Measurements from ENCODE around the gene C22orf23. TPM values are rescaled to one million over a fixed set of nuclear protein-coding genes. Genes with fewer than 3 reads are reported as not detected.
A peak's percentile ranks its signal among the peaks of the same experiment; 100 is the strongest.

C22orf23 gene
- total RNA-seq, 2 experiments from 2014 or later, result not detected

DNA sequence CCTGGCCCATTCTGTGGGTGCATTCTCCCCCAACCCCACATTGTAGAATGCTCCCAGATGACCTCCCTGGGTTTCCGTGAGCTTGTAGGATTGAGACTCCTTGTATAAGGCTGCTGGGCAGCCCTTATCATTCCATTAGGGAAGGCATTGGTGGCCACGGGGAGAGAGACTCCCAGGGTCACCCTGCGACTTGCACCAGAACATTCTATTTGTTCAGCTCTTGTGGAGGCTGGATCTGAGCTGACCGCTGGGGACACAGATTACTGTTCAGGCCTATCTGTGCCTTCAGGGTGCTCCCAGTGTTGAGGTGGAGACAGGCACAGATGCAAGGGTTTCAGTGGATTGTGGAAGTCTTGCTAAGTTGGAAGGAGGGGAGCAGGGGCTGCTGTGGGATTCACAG lies 29.5 kb downstream of the C22orf23 start:
- Mint-ChIP-seq H3K9me3 (no peaks in the 10 kb centered on the region), H3K36me3 (peaks cover 4% of the 10 kb centered on the region), H3K4me1 (peaks cover 5% of the 10 kb centered on the region), H3K4me3 (no peak overlapping the region), H3K27ac (no peak overlapping the region), H3K27me3 (no peaks in the 10 kb centered on the region)
- POLR2A ChIA-PET, result interaction anchor here (1.3 kb wide), 1 partner anchor 18 kb away, joined by 4 read pairs; the partner anchor contains the start of gene MICALL1
- DNase-seq (no peak), ATAC-seq (ENCODE audit: low read depth) (no peak)

DNA sequence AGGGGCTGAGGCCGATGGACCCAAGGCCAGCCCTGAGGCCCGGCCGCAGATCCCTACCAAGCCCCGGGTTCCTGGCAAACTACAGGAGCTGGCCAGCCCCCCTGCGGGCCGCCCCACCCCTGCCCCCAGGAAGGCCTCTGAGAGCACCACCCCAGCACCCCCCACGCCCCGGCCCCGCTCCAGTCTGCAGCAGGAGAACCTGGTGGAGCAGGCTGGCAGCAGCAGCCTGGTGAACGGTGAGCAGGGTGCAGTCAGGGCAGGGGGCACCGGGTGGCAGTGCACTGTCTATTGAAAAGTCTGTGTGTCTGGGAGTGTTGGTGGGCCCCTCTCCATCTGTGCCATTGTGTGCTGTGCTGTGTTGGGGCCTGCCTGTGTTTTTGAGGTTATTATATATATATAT lies 31.2 kb downstream of the C22orf23 start:
- Mint-ChIP-seq H3K27ac (no peak overlapping the region), H3K27me3 (no peaks in the 10 kb centered on the region), H3K9me3 (no peaks in the 10 kb centered on the region), H3K36me3 (peaks cover 4% of the 10 kb centered on the region), H3K4me1 (peaks cover 6% of the 10 kb centered on the region), H3K4me3 (no peak overlapping the region)
- POLR2A ChIA-PET, result no interaction called here
- ATAC-seq (ENCODE audit: low read depth) (no peak), DNase-seq (no peak)

- peak overlapping the region; percentile 83 for H3K4me3 Mint-ChIP-seq
- peak overlapping the region; percentile 96 for H3K27ac Mint-ChIP-seq
- POLR2A ChIA-PET, result no interaction called here
- no peak for DNase-seq
- ATAC-seq (ENCODE audit: low read depth), result peak; percentile 32
- no peaks in the 10 kb centered on the region for H3K9me3 Mint-ChIP-seq
- peaks cover 4% of the 10 kb centered on the region for H3K36me3 Mint-ChIP-seq
- H3K4me1 Mint-ChIP-seq, result peaks cover 6% of the 10 kb centered on the region
- no peaks in the 10 kb centered on the region for H3K27me3 Mint-ChIP-seq
Measured at GRCh38 chr22:37920126-37920525, 33.3 kb downstream of the C22orf23 start.

DNA sequence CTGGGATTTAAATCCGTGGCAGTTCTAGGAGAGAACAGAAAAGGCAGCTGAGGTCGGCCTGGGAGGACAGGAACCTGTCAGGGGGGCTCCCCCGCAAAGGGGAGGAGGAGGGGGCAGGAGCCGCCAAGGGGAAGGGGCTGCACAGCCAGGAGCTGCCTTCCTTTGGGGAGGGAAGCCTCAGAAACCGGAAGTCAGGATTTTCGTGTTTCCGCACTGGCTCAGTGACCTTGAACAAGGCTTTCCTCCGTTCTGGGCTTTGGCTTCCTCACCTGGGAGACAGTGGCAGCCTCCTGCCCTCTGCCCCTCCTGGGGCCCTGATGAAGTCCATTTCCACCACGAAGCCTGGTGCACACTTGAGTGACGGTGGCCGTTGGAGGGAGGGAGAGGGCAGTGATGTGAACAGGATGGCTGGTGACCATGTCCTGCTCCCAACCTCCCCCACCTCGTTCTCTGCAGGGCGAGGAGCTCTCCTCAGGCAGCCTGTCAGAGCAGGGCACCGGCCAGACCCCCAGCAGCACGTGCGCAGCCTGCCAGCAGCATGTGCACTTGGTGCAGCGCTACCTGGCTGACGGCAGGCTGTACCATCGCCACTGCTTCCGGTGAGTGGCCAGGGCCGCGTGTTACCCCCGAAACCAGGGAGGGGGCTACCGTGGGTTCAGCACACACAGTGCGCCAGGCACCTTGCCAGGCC lies 34.7 kb downstream of the C22orf23 start:
- Mint-ChIP-seq H3K4me1 (peaks cover 6% of the 10 kb centered on the region), H3K9me3 (no peaks in the 10 kb centered on the region), H3K27me3 (no peaks in the 10 kb centered on the region), H3K27ac (no peak overlapping the region), H3K36me3 (peaks cover 4% of the 10 kb centered on the region), H3K4me3 (no peak overlapping the region)
- POLR2A ChIA-PET, result interaction anchor here (1.6 kb wide), 1 partner anchor 13 kb away, joined by 10 read pairs; the partner anchor contains the start of gene MICALL1
- DNase-seq, result no peak
- ATAC-seq (ENCODE audit: low read depth), result no peak

GRCh38 chr22:37917874-37918548 lies 35.4 kb downstream of the C22orf23 start:
- Mint-ChIP-seq H3K4me3 (no peak overlapping the region), H3K9me3 (no peaks in the 10 kb centered on the region), H3K27ac (peak overlapping the region; percentile 34), H3K36me3 (peaks cover 4% of the 10 kb centered on the region), H3K4me1 (peaks cover 11% of the 10 kb centered on the region), H3K27me3 (no peaks in the 10 kb centered on the region)
- no peak for ATAC-seq (ENCODE audit: low read depth)
- POLR2A ChIA-PET, result interaction anchor here (1.6 kb wide), 1 partner anchor 12 kb away, joined by 10 read pairs; the partner anchor contains the start of gene MICALL1
- no peak for DNase-seq

DNA sequence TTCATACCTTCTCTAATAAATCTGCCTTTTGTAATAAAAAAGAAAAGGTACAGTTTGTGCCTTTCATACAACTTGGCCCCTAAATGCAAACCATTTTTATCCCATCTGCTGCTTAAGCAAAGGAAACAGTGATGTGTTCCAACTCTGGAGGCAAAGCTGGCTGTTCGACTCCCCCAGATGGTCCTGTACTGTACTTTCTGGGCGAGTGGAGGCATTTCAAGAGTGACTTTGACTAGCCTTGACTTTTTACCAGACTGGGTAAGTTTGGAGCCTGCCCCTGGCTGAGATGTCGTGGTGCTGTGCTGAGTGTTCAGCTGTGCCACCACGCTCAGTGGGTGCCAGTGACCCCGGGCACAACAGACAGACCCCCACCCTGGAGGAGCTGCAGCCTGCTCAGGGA lies 37.1 kb downstream of the C22orf23 start:
- Mint-ChIP-seq H3K4me3 (no peak overlapping the region), H3K27ac (no peak overlapping the region), H3K9me3 (no peaks in the 10 kb centered on the region), H3K27me3 (no peaks in the 10 kb centered on the region), H3K36me3 (peaks cover 4% of the 10 kb centered on the region), H3K4me1 (peaks cover 14% of the 10 kb centered on the region)
- ATAC-seq (ENCODE audit: low read depth) (no peak), DNase-seq (no peak)
- POLR2A ChIA-PET, result interaction anchor here (0.6 to 2.5 kb wide), 2 partner anchors 10 to 80 kb away, joined by 9 to 12 read pairs; partner anchors contain the start of gene MICALL1

- H3K4me3 Mint-ChIP-seq, result no peak overlapping the region
- no peaks in the 10 kb centered on the region for H3K36me3 Mint-ChIP-seq
- ATAC-seq (ENCODE audit: low read depth) (no peak), DNase-seq (no peak)
- no peaks in the 10 kb centered on the region for H3K27me3 Mint-ChIP-seq
- H3K27ac Mint-ChIP-seq, result no peak overlapping the region
- H3K9me3 Mint-ChIP-seq, result no peaks in the 10 kb centered on the region
- POLR2A ChIA-PET, result no interaction called here
- peaks cover 18% of the 10 kb centered on the region for H3K4me1 Mint-ChIP-seq
Measured at GRCh38 chr22:37913233-37913721, 40.1 kb downstream of the C22orf23 start.

- ATAC-seq (ENCODE audit: low read depth) (no peak), DNase-seq (no peak)
- no peak overlapping the region for H3K27ac Mint-ChIP-seq
- no peaks in the 10 kb centered on the region for H3K9me3 Mint-ChIP-seq
- no peaks in the 10 kb centered on the region for H3K27me3 Mint-ChIP-seq
- no peak overlapping the region for H3K4me3 Mint-ChIP-seq
- no peaks in the 10 kb centered on the region for H3K36me3 Mint-ChIP-seq
- POLR2A ChIA-PET, result no interaction called here
- H3K4me1 Mint-ChIP-seq, result peaks cover 25% of the 10 kb centered on the region
Measured at GRCh38 chr22:37912171-37912570, 41.2 kb downstream of the C22orf23 start.

- Mint-ChIP-seq H3K4me1 (peaks cover 25% of the 10 kb centered on the region), H3K4me3 (no peak overlapping the region), H3K9me3 (no peaks in the 10 kb centered on the region), H3K27me3 (no peaks in the 10 kb centered on the region), H3K36me3 (no peaks in the 10 kb centered on the region), H3K27ac (peak overlapping the region; percentile 52)
- no peak for ATAC-seq (ENCODE audit: low read depth)
- DNase-seq, result no peak
- POLR2A ChIA-PET, result no interaction called here
Measured at GRCh38 chr22:37911697-37912096, 41.7 kb downstream of the C22orf23 start.

- Mint-ChIP-seq H3K36me3 (no peaks in the 10 kb centered on the region), H3K4me3 (no peak overlapping the region), H3K9me3 (no peaks in the 10 kb centered on the region), H3K4me1 (peaks cover 25% of the 10 kb centered on the region), H3K27me3 (no peaks in the 10 kb centered on the region), H3K27ac (no peak overlapping the region)
- no peak for ATAC-seq (ENCODE audit: low read depth)
- POLR2A ChIA-PET, result no interaction called here
- no peak for DNase-seq
Measured at GRCh38 chr22:37910890-37911672, 42.3 kb downstream of the C22orf23 start.

- Mint-ChIP-seq H3K4me3 (no peak overlapping the region), H3K36me3 (no peaks in the 10 kb centered on the region), H3K9me3 (no peaks in the 10 kb centered on the region), H3K27me3 (no peaks in the 10 kb centered on the region), H3K27ac (no peak overlapping the region), H3K4me1 (peaks cover 32% of the 10 kb centered on the region)
- no peak for ATAC-seq (ENCODE audit: low read depth)
- no peak for DNase-seq
- POLR2A ChIA-PET, result interaction anchor here (0.6 kb wide), 1 partner anchor 168 kb away, joined by 4 read pairs; no protein-coding TSS in a partner anchor
Measured at GRCh38 chr22:37909766-37910165, 43.6 kb downstream of the C22orf23 start.

DNA sequence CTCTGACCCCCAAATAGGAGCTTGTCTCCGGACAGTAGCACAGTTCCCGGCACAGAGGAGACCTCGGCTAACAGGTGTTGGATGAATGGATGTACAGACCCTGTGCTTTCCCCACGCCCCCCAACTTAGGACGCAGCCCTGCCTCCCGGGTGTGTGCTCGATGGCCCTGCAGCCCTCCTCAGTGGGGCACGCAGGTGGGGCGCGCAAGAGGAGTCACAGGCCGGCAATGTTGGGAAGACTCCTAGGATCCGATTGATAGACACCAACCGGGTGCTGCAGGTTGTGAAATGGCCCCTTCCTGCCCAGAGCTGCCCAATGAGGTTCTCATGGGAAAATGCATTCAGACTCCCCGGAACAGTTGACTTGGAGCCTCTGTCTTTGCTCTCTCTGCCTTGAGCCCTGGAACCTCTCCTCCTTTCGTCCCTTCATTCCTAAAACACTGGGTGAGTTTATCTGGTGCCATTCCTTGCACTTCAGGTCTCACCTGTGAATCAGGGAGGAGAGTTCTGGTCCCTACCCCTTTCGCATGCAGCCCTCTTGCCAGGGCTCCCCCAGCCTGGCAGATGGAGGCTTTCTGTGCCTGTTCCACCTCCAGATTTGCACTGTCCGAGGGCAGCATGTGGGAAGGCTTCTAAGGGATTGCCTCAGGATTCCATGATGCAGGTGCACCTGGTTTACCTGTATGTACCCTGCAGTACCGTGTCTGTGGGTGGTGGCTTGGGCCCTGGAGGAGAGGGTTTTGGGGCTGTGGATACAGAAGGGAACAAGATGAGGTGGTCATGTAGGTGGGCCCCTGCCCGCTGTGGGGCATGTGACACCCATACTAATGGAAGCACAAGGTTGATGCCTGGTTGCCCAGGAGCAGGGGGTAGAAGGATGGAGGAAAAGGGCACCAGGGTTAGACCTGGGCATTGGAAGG lies 46.1 kb downstream of the C22orf23 start:
- ATAC-seq (ENCODE audit: low read depth) (no peak), DNase-seq (no peak)
- H3K4me1 Mint-ChIP-seq, result peaks cover 27% of the 10 kb centered on the region

More for the DNA sequence above, 46.1 kb downstream of the C22orf23 start:
- Mint-ChIP-seq H3K27ac (peak overlapping the region; percentile 74), H3K9me3 (no peaks in the 10 kb centered on the region), H3K4me3 (peak overlapping the region; percentile 77), H3K36me3 (no peaks in the 10 kb centered on the region), H3K27me3 (no peaks in the 10 kb centered on the region)
- POLR2A ChIA-PET, result interaction anchor here (1.9 to 3.1 kb wide), 3 partner anchors 9 to 11 kb away, joined by 10 to 45 read pairs (median 12); no protein-coding TSS in a partner anchor
